ENCODE results near the gene ZFAND2B. TPM values are rescaled to one million over a fixed set of nuclear protein-coding genes. Genes with fewer than 3 reads are reported as not detected.
A peak's percentile ranks its signal among the peaks of the same experiment; 100 is the strongest.

The ZFAND2B gene
- total RNA-seq, 2 experiments from 2014 or later: 65.9 to 67.4 TPM

DNA sequence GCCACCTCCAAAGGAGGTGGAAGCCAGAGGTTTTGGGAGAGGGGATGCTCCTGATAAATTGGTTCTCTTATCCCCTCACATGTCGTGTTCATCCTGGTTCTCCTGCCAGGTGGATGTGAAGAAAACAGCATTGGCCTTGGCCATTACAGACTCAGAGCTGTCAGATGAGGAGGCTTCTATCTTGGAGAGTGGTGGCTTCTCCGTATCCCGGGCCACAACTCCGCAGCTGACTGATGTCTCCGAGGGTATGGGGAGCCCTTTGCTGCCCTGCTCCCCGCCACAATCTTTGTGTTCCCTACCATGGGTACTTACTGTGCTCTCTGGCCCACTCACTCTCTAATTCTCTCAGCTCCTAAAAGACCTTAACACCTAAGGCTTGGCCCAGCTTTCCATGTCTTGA is 25.1 kb upstream of the ZFAND2B start:
- Histone ChIP-seq H3K27me3 (ENCODE audit: control insufficient read depth in 1 of 2, insufficient read depth in 2 of 2, low read length in 2 of 2) (no peaks in the 10 kb centered on the region), H3K36me3 (ENCODE audit: insufficient read depth, low read length) (peaks cover 54% of the 10 kb centered on the region), H3K4me1 (ENCODE audit: insufficient read depth, low read length) (peaks cover 60% of the 10 kb centered on the region), H3K27ac (ENCODE audit: low read depth in 1 of 2, low read length in 2 of 2) (peak overlapping the region in 1 of 2 donors; percentile 29), H3K9me3 (ENCODE audit: control insufficient read depth in 1 of 2, insufficient read depth in 1 of 2, low read length in 2 of 2) (no peaks in the 10 kb centered on the region), H3K4me3 (ENCODE audit: low read length) (no peak overlapping the region)
- H3K27me3 Mint-ChIP-seq: no peaks in the 10 kb centered on the region
- peak overlapping the region; percentile 81 for H3K27ac Mint-ChIP-seq
- no peaks in the 10 kb centered on the region for H3K9me3 Mint-ChIP-seq
- POLR2A ChIA-PET: interaction anchor here (0.6 to 4.4 kb wide), 10 partner anchors 11 to 98 kb away, joined by 3 to 41 read pairs (median 3); partner anchors contain the start of genes ANKZF1, ATG9A, DNAJB2 and NHEJ1
- peaks cover 59% of the 10 kb centered on the region for H3K4me1 Mint-ChIP-seq (ENCODE audit: low read depth)
- CTCF ChIA-PET: interaction anchor here (1.2 kb wide), 1 partner anchor 152 kb away, joined by 3 read pairs; no protein-coding TSS in a partner anchor
- intact Hi-C loops (cut with DNase I, micrococcal nuclease): no loop called here
- DNase-seq (no peak), ATAC-seq (ENCODE audit: poor library complexity) (no peak)
- TF ChIP-seq, protein P1, sequence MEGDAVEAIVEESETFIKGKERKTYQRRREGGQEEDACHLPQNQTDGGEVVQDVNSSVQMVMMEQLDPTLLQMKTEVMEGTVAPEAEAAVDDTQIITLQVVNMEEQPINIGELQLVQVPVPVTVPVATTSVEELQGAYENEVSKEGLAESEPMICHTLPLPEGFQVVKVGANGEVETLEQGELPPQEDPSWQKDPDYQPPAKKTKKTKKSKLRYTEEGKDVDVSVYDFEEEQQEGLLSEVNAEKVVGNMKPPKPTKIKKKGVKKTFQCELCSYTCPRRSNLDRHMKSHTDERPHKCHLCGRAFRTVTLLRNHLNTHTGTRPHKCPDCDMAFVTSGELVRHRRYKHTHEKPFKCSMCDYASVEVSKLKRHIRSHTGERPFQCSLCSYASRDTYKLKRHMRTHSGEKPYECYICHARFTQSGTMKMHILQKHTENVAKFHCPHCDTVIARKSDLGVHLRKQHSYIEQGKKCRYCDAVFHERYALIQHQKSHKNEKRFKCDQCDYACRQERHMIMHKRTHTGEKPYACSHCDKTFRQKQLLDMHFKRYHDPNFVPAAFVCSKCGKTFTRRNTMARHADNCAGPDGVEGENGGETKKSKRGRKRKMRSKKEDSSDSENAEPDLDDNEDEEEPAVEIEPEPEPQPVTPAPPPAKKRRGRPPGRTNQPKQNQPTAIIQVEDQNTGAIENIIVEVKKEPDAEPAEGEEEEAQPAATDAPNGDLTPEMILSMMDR (IDR thresholded peaks at IDR 0.05): no peak
- H3K36me3 Mint-ChIP-seq (ENCODE audit: low read depth): peaks cover 83% of the 10 kb centered on the region
- peak overlapping the region; percentile 63 for H3K4me3 Mint-ChIP-seq

DNA sequence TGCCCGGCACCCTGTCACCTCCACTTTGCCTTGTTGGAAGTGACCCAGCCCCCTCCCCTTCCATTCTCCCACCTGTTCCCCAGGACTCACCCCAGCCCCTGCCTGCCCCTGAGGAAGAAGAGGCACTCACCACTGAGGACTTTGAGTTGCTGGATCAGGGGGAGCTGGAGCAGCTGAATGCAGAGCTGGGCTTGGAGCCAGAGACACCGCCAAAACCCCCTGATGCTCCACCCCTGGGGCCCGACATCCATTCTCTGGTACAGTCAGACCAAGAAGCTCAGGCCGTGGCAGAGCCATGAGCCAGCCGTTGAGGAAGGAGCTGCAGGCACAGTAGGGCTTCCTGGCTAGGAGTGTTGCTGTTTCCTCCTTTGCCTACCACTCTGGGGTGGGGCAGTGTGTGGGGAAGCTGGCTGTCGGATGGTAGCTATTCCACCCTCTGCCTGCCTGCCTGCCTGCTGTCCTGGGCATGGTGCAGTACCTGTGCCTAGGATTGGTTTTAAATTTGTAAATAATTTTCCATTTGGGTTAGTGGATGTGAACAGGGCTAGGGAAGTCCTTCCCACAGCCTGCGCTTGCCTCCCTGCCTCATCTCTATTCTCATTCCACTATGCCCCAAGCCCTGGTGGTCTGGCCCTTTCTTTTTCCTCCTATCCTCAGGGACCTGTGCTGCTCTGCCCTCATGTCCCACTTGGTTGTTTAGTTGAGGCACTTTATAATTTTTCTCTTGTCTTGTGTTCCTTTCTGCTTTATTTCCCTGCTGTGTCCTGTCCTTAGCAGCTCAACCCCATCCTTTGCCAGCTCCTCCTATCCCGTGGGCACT is 24.0 kb upstream of the ZFAND2B start:
- Histone ChIP-seq H3K4me1 (ENCODE audit: insufficient read depth, low read length) (peaks cover 51% of the 10 kb centered on the region), H3K9me3 (ENCODE audit: control insufficient read depth in 1 of 2, insufficient read depth in 1 of 2, low read length in 2 of 2) (no peaks in the 10 kb centered on the region), H3K27me3 (ENCODE audit: control insufficient read depth in 1 of 2, insufficient read depth in 2 of 2, low read length in 2 of 2) (no peaks in the 10 kb centered on the region), H3K36me3 (ENCODE audit: insufficient read depth, low read length) (peaks cover 54% of the 10 kb centered on the region), H3K4me3 (ENCODE audit: low read length) (no peak overlapping the region), H3K27ac (ENCODE audit: low read depth in 1 of 2, low read length in 2 of 2) (peak overlapping the region; percentile 3 to 29)
- H3K36me3 Mint-ChIP-seq (ENCODE audit: low read depth): peaks cover 80% of the 10 kb centered on the region
- CTCF ChIA-PET: interaction anchor here (0.7 to 1.3 kb wide), 2 partner anchors 11 to 23 kb away, joined by 3 to 4 read pairs; partner anchors contain the start of gene NHEJ1
- H3K27ac Mint-ChIP-seq: peak overlapping the region; percentile 69
- peaks cover 59% of the 10 kb centered on the region for H3K4me1 Mint-ChIP-seq (ENCODE audit: low read depth)
- TF ChIP-seq, protein P1 (IDR thresholded peaks at IDR 0.05): no peak
- peak overlapping the region; percentile 62 for H3K4me3 Mint-ChIP-seq
- intact Hi-C loops (cut with DNase I, micrococcal nuclease): no loop called here
- no peaks in the 10 kb centered on the region for H3K9me3 Mint-ChIP-seq
- H3K27me3 Mint-ChIP-seq: no peaks in the 10 kb centered on the region
- DNase-seq (peak in 1 of 14 experiments; percentile 39), ATAC-seq (ENCODE audit: poor library complexity) (no peak)
- POLR2A ChIA-PET: interaction anchor here (1.0 to 4.4 kb wide), 5 partner anchors 10 to 47 kb away, joined by 3 to 41 read pairs (median 7); partner anchors contain the start of genes ANKZF1, ATG9A and ZFAND2B

DNA sequence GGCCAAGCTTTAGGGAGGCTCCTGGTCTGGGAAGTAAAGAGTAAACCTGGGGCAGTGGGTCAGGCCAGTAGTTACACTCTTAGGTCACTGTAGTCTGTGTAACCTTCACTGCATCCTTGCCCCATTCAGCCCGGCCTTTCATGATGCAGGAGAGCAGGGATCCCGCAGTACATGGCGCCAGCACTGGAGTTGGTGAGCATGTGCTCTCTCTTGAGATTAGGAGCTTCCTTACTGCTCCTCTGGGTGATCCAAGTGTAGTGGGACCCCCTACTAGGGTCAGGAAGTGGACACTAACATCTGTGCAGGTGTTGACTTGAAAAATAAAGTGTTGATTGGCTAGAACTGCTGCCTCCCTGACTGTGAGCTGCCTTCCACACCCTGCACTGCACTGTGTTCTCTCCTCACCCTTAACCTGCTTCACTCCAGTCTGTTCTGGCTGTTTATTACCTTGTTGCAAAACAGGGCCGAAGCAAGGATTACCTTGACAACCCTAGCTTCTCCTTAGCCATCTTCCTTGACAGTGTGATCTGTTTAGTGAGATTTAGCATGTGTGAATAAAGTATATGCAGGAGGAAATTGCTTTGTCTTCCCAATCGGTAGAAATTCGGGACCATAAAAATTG is 23.3 kb upstream of the ZFAND2B start:
- CTCF ChIA-PET: interaction anchor here (0.7 to 2.7 kb wide), 3 partner anchors 12 to 28 kb away, joined by 3 to 8 read pairs (median 4); partner anchors contain the start of gene NHEJ1
- POLR2A ChIA-PET: interaction anchor here (0.8 to 4.4 kb wide), 3 partner anchors 17 to 24 kb away, joined by 3 to 41 read pairs (median 12); partner anchors contain the start of gene ZFAND2B
- H3K27me3 Mint-ChIP-seq: no peaks in the 10 kb centered on the region
- H3K4me1 ChIP-seq (ENCODE audit: insufficient read depth, low read length): peaks cover 48% of the 10 kb centered on the region
- DNase-seq (no peak), ATAC-seq (ENCODE audit: poor library complexity) (no peak)
- peaks cover 54% of the 10 kb centered on the region for H3K36me3 ChIP-seq (ENCODE audit: insufficient read depth, low read length)
- H3K9me3 ChIP-seq (ENCODE audit: control insufficient read depth in 1 of 2, insufficient read depth in 1 of 2, low read length in 2 of 2): no peaks in the 10 kb centered on the region
- peaks cover 56% of the 10 kb centered on the region for H3K4me1 Mint-ChIP-seq (ENCODE audit: low read depth)
- H3K36me3 Mint-ChIP-seq (ENCODE audit: low read depth): peaks cover 76% of the 10 kb centered on the region
- peak overlapping the region; percentile 62 for H3K4me3 Mint-ChIP-seq
- H3K27me3 ChIP-seq (ENCODE audit: control insufficient read depth in 1 of 2, insufficient read depth in 2 of 2, low read length in 2 of 2): no peaks in the 10 kb centered on the region
- H3K27ac Mint-ChIP-seq: peak overlapping the region; percentile 69
- TF ChIP-seq, protein P1 (IDR thresholded peaks at IDR 0.05): no peak
- no peaks in the 10 kb centered on the region for H3K9me3 Mint-ChIP-seq
- H3K4me3 ChIP-seq (ENCODE audit: low read length): no peak overlapping the region
- peak overlapping the region in 1 of 2 donors; percentile 3 for H3K27ac ChIP-seq (ENCODE audit: low read depth in 1 of 2, low read length in 2 of 2)
- intact Hi-C loops (cut with DNase I, micrococcal nuclease): no loop called here
